HepG2 (cell line): Measurements from ENCODE around the gene RMI2. TPM values are rescaled to one million over a fixed set of nuclear protein-coding genes. Genes with fewer than 3 reads are reported as not detected.

Source experiments
- ARID4A ChIP-seq: sonication (generic); formaldehyde crosslinking; IDR thresholded peaks from 2 replicates; pipeline ENCODE4 v1.5.0; 2020; ENCODE audit warnings: mild to moderate bottlenecking, missing genetic modification reagents, borderline replicate concordance
- NFKBIZ ChIP-seq: IDR thresholded peaks from 2 replicates; pipeline ENCODE4 v1.6.1; 2018; ENCODE audit warnings: missing genetic modification reagents, missing compliant biosample characterization
- NR1H2 ChIP-seq: sonication (generic); formaldehyde crosslinking; IDR thresholded peaks from 2 replicates; pipeline ENCODE4 v1.8.1; 2022; ENCODE audit warnings: low read depth, missing genetic modification reagents, borderline replicate concordance
- polyA plus RNA-seq, 8 experiments: library from polyadenylated mRNA; depleted of rRNA in 3 of 8; stranded (reverse) in 7 of 8; unstranded in 1 of 8; fragments of >200 nt; fragmentation: Illumina TruSeq in 4 of 8; extraction: Trizol in 4 of 8; gene quantifications; 2 replicates each; pipeline versions ENCODE4 v1.2.1 to v1.2.3, GENCODE V29; 2011 to 2016; ENCODE audit warnings: low read depth in 4 of 8, missing spikeins in 1 of 8, mixed read lengths in 1 of 8; ENCODE audit not compliant: insufficient read depth in 1 of 8
- total RNA-seq, 5 experiments: library from RNA; depleted of rRNA; stranded (reverse); fragments of >200 nt; fragmentation: Illumina TruSeq; extraction: Trizol; gene quantifications; 2 replicates each; pipeline ENCODE4 v1.2.3, GENCODE V29; 2016; ENCODE audit warnings: low read depth in 1 of 5
- TF ChIP-seq, protein P1 (sequence below), 2 experiments: sonication (generic) in 1 of 2; formaldehyde crosslinking in 1 of 2; IDR thresholded peaks; 2 replicates each; pipeline versions ENCODE4 v1.4.0 to v1.6.1; 2016 to 2020; ENCODE audit warnings: borderline replicate concordance in 1 of 2, low read depth in 1 of 2, mild to moderate bottlenecking in 1 of 2, missing genetic modification reagents in 1 of 2

RMI2 gene
- total and polyA plus RNA-seq, 2 of the 13 experiments (the other 11 are each of a cell fraction or from before 2014, with no cell fraction given), result 24.5 to 55.7 TPM

DNA sequence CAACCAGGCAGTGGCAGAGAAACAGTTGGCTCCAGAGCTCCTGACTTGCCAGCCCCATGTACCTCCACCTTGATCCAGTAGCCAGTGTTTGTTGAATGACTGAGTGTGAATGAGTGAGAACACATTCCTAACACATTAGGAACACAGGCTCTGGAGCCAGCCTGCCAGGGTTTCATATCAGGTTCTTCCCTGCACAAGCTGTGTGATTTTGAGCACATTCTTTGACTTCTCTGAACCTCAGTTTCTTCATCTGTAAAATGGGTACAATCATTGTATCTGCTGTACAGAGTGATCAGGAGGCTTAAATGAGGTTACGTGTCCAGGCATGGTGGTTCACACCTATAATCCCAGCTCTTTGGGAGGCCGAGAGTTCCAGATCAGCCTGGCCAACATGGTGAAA, 13.3 kb upstream of the RMI2 start (continued):
- TF ChIP-seq ARID4A (CRISPR knock-in tag) (0 out of 2 replicates have a peak, but pooled peaks have one; percentile 7), NFKBIZ (CRISPR knock-in tag) (no peak), NR1H2 (no peak)
- TF ChIP-seq, protein P1, sequence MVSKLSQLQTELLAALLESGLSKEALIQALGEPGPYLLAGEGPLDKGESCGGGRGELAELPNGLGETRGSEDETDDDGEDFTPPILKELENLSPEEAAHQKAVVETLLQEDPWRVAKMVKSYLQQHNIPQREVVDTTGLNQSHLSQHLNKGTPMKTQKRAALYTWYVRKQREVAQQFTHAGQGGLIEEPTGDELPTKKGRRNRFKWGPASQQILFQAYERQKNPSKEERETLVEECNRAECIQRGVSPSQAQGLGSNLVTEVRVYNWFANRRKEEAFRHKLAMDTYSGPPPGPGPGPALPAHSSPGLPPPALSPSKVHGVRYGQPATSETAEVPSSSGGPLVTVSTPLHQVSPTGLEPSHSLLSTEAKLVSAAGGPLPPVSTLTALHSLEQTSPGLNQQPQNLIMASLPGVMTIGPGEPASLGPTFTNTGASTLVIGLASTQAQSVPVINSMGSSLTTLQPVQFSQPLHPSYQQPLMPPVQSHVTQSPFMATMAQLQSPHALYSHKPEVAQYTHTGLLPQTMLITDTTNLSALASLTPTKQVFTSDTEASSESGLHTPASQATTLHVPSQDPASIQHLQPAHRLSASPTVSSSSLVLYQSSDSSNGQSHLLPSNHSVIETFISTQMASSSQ (IDR thresholded peaks at IDR 0.05; ENCODE audit: low read depth), result no peak
- TF ChIP-seq, protein P1 (CRISPR knock-in tag; IDR thresholded peaks at IDR 0.05; ENCODE audit: borderline replicate concordance), result no peak
